ENCODE measurements around the gene CHN1. TPM values are rescaled to one million over a fixed set of nuclear protein-coding genes. Genes with fewer than 3 reads are reported as not detected.

Gene CHN1
- total RNA-seq, 1 experiment from 2014 or later: 0.41 TPM

GRCh38 chr2:174833737-174834136 is 171.4 kb downstream of the CHN1 start:
- Mint-ChIP-seq H3K27ac (ENCODE audit: unreplicated experiment) (no peak overlapping the region), H3K4me3 (ENCODE audit: unreplicated experiment) (no peak overlapping the region), H3K4me1 (ENCODE audit: low read depth, unreplicated experiment) (no peaks in the 10 kb centered on the region), H3K36me3 (ENCODE audit: insufficient read depth, unreplicated experiment) (no peaks in the 10 kb centered on the region), H3K9me3 (ENCODE audit: unreplicated experiment) (no peaks in the 10 kb centered on the region), H3K27me3 (ENCODE audit: insufficient read depth, unreplicated experiment) (peaks cover 19% of the 10 kb centered on the region)
- no peak for TF ChIP-seq CTCF (IDR thresholded peaks at IDR 0.05; ENCODE audit: insufficient read depth in 1 of 2, low read depth in 1 of 2, low read length in 1 of 2, severe bottlenecking in 1 of 2, unreplicated experiment in 1 of 2)
- Histone ChIP-seq H3K27me3 (replicated peaks; ENCODE audit: control insufficient read depth, insufficient read depth, low read length) (no peaks in the 10 kb centered on the region), H3K36me3 (ENCODE audit: control insufficient read depth, insufficient read depth, low read length) (no peaks in the 10 kb centered on the region), H3K4me1 (no peaks in the 10 kb centered on the region), H3K9me3 (no peaks in the 10 kb centered on the region), H3K4me3 (ENCODE audit: low read depth, low read length) (no peak overlapping the region)
- CTCF ChIA-PET: no interaction called here
- BruUV-seq (replicated peaks): no TSS peak
- intact Hi-C loops (cut with micrococcal nuclease; ENCODE audit: unreplicated experiment): no loop called here
- DNase-seq: no peak
- POLR2A ChIA-PET: no interaction called here

- DNase-seq: no peak
- no peaks in the 10 kb centered on the region for H3K9me3 Mint-ChIP-seq (ENCODE audit: unreplicated experiment)
- no TSS peak for BruUV-seq (replicated peaks)
- no peak overlapping the region for H3K4me3 Mint-ChIP-seq (ENCODE audit: unreplicated experiment)
- POLR2A ChIA-PET: no interaction called here
- no peaks in the 10 kb centered on the region for H3K4me1 ChIP-seq
- H3K27me3 ChIP-seq (replicated peaks; ENCODE audit: control insufficient read depth, insufficient read depth, low read length): no peaks in the 10 kb centered on the region
- H3K4me1 Mint-ChIP-seq (ENCODE audit: low read depth, unreplicated experiment): no peaks in the 10 kb centered on the region
- no peak overlapping the region for H3K4me3 ChIP-seq (ENCODE audit: low read depth, low read length)
- H3K27me3 Mint-ChIP-seq (ENCODE audit: insufficient read depth, unreplicated experiment): peaks cover 19% of the 10 kb centered on the region
- no peak for TF ChIP-seq CTCF (IDR thresholded peaks at IDR 0.05; ENCODE audit: insufficient read depth in 1 of 2, low read depth in 1 of 2, low read length in 1 of 2, severe bottlenecking in 1 of 2, unreplicated experiment in 1 of 2)
- CTCF ChIA-PET: no interaction called here
- no peaks in the 10 kb centered on the region for H3K9me3 ChIP-seq
- no peaks in the 10 kb centered on the region for H3K36me3 Mint-ChIP-seq (ENCODE audit: insufficient read depth, unreplicated experiment)
- no peaks in the 10 kb centered on the region for H3K36me3 ChIP-seq (ENCODE audit: control insufficient read depth, insufficient read depth, low read length)
- intact Hi-C loops (cut with micrococcal nuclease; ENCODE audit: unreplicated experiment): no loop called here
- no peak overlapping the region for H3K27ac Mint-ChIP-seq (ENCODE audit: unreplicated experiment)
Observed at GRCh38 chr2:174830561-174830960, 174.6 kb downstream of the CHN1 start.

- Mint-ChIP-seq H3K4me3 (ENCODE audit: unreplicated experiment) (no peak overlapping the region), H3K36me3 (ENCODE audit: insufficient read depth, unreplicated experiment) (no peaks in the 10 kb centered on the region), H3K4me1 (ENCODE audit: low read depth, unreplicated experiment) (no peaks in the 10 kb centered on the region), H3K27ac (ENCODE audit: unreplicated experiment) (no peak overlapping the region), H3K9me3 (ENCODE audit: unreplicated experiment) (no peaks in the 10 kb centered on the region), H3K27me3 (ENCODE audit: insufficient read depth, unreplicated experiment) (peaks cover 16% of the 10 kb centered on the region)
- no peaks in the 10 kb centered on the region for H3K9me3 ChIP-seq
- ChIA-PET POLR2A (no interaction called here), CTCF (no interaction called here)
- no peaks in the 10 kb centered on the region for H3K27me3 ChIP-seq (replicated peaks; ENCODE audit: control insufficient read depth, insufficient read depth, low read length)
- H3K36me3 ChIP-seq (ENCODE audit: control insufficient read depth, insufficient read depth, low read length): no peaks in the 10 kb centered on the region
- no peak for TF ChIP-seq CTCF (IDR thresholded peaks at IDR 0.05; ENCODE audit: insufficient read depth in 1 of 2, low read depth in 1 of 2, low read length in 1 of 2, severe bottlenecking in 1 of 2, unreplicated experiment in 1 of 2)
- H3K4me1 ChIP-seq: no peaks in the 10 kb centered on the region
- no peak overlapping the region for H3K4me3 ChIP-seq (ENCODE audit: low read depth, low read length)
- intact Hi-C loops (cut with micrococcal nuclease; ENCODE audit: unreplicated experiment): no loop called here
- BruUV-seq (replicated peaks): no TSS peak
- no peak for DNase-seq
Observed at GRCh38 chr2:174829550-174829949, 175.6 kb downstream of the CHN1 start.
